ENCODE results near the gene CFAP44.

- TF ChIP-seq CTCF (IDR thresholded peaks at IDR 0.05) (no peak), POLR2A (IDR thresholded peaks at IDR 0.05) (no peak)
Observed at GRCh38 chr3:113455446-113455845, 14.2 kb upstream of the CFAP44 start.

All from heart left ventricle (tissue), 13 donors.